NOMO-1 (cell line): ENCODE data around the gene SUCO.
A peak's percentile ranks its signal among the peaks of the same experiment; 100 is the strongest.
"Not testable (repeated sequence)": the region's sequence is repeated elsewhere in the genome, so short reads cannot be mapped to it uniquely, and the experiment has no call there.

ENCODE experiments used
- DNase-seq, 2 experiments: peaks; one replicate each; lab custom pipeline; 2025; ENCODE audit not compliant: unreplicated experiment in 2 of 2; lab: John Stamatoyannopoulos, UW

Gene SUCO, protein sequence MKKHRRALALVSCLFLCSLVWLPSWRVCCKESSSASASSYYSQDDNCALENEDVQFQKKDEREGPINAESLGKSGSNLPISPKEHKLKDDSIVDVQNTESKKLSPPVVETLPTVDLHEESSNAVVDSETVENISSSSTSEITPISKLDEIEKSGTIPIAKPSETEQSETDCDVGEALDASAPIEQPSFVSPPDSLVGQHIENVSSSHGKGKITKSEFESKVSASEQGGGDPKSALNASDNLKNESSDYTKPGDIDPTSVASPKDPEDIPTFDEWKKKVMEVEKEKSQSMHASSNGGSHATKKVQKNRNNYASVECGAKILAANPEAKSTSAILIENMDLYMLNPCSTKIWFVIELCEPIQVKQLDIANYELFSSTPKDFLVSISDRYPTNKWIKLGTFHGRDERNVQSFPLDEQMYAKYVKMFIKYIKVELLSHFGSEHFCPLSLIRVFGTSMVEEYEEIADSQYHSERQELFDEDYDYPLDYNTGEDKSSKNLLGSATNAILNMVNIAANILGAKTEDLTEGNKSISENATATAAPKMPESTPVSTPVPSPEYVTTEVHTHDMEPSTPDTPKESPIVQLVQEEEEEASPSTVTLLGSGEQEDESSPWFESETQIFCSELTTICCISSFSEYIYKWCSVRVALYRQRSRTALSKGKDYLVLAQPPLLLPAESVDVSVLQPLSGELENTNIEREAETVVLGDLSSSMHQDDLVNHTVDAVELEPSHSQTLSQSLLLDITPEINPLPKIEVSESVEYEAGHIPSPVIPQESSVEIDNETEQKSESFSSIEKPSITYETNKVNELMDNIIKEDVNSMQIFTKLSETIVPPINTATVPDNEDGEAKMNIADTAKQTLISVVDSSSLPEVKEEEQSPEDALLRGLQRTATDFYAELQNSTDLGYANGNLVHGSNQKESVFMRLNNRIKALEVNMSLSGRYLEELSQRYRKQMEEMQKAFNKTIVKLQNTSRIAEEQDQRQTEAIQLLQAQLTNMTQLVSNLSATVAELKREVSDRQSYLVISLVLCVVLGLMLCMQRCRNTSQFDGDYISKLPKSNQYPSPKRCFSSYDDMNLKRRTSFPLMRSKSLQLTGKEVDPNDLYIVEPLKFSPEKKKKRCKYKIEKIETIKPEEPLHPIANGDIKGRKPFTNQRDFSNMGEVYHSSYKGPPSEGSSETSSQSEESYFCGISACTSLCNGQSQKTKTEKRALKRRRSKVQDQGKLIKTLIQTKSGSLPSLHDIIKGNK (N-terminal part only)

GRCh38 chr1:172532700-172533512 is at the start of gene SUCO:
TSS of gene SUCO (plus strand) at chr1:172533150. CDS start at chr1:172533436, 286 bp downstream.
- peak; percentile 99 for DNase-seq

- DNase-seq: no peak
Measured at GRCh38 chr1:172483448-172483847, 49.5 kb upstream of the SUCO start.

GRCh38 chr1:172484252-172484651 is 48.7 kb upstream of the SUCO start:
- DNase-seq: no peak

DNA sequence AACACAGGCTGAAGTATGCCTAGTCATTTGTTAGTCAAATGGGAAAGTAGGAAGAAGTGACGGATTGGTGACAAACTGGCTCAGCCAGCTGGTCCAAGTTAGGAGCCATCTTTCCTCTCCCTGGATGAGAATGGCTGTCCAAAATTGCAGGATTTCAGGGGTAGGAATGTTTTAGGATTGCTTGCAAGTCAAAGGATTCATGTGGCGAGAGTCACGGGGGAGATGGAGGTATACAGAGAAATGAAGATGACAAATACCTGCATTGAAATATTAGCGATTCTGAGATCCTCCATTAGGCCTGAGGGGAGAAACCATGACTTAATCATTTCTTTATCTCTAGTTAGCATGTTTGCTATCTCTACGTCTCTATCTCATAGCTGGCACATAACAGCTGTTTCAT is 47.3 kb upstream of the SUCO start:
- no peak for DNase-seq

GRCh38 chr1:172486805-172487454 is 46.0 kb upstream of the SUCO start:
- DNase-seq: no peak

GRCh38 chr1:172487550-172487949 is 45.4 kb upstream of the SUCO start:
- no peak for DNase-seq

GRCh38 chr1:172488393-172488792 is 44.6 kb upstream of the SUCO start:
- no peak for DNase-seq

GRCh38 chr1:172489847-172490246 is 43.1 kb upstream of the SUCO start:
- no peak for DNase-seq

- no peak for DNase-seq
Measured at GRCh38 chr1:172492421-172492820, 40.5 kb upstream of the SUCO start.

GRCh38 chr1:172494166-172494565 is 38.8 kb upstream of the SUCO start:
- peak in 1 of 2 experiments; percentile 22 for DNase-seq

- not testable (repeated sequence) for DNase-seq
Measured at GRCh38 chr1:172496127-172496526, 36.8 kb upstream of the SUCO start.

DNA sequence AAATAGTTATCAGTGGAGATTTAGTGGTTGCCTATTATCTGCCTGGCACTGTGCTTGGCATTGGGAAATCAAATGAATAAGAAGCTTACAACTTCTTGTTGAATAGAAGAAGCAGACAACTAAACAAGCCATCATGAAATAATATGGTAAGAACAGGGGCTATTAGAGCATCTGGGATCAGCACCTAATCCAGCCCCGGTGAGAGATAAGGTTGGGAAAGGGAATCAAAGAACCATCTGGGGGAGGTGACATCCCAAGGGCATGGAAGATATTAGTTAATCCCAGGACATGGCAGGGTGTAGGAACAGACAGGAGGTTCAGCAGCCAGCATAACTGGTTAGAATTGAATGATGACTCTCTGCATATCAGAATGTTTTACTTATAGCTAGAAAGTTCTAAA is 36.3 kb upstream of the SUCO start:
- DNase-seq: no peak

- DNase-seq: no peak
Measured at GRCh38 chr1:172497230-172497629, 35.7 kb upstream of the SUCO start.

DNA sequence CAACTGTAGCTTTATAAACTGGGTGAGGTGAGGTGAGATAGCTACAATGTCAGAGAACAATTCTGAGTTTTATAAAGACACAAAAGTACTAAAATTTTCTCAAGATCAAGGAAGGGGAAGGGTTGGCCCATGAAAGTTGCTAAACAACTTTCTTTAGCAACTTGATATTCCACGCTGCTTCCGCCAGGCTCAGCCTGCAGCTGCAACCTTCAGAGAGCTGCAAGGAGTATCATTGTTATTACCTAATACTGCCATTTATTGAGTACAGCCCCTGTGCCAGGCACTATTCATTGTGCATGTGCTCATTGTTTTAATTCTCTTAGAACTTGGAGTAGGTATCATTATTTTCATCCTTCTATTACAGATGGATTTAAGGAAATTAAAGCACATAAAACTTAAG is 34.1 kb upstream of the SUCO start:
- peak; percentile 77 to 82 for DNase-seq

GRCh38 chr1:172499636-172500141 is 33.3 kb upstream of the SUCO start:
- DNase-seq: no peak

GRCh38 chr1:172500207-172500606 is 32.7 kb upstream of the SUCO start:
- DNase-seq: no peak

- DNase-seq: no peak
Measured at GRCh38 chr1:172507741-172508140, 25.2 kb upstream of the SUCO start.

DNA sequence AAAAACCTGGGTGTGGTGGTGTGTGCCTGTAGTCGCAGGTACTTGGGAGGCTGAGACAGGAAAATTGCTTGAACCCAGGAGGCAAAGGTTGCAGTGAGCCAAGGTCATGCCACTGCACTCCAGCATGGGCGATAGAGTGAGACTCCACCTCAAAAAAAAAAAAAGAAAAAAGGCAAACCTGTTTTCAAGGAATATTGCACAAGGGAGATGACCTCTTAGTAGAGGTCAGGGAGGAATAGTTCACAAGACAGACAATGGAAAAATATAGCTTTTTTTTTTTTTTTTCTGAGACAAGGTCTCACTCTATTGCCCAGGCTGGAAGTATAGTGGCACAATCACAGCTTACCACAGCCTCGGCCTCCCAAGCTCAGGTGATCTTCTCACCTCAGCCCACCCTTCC is 22.5 kb upstream of the SUCO start:
- DNase-seq: no peak

- DNase-seq: no peak
Measured at GRCh38 chr1:172512591-172512990, 20.4 kb upstream of the SUCO start.
